ENCODE results near the gene PRKCQ.

GRCh38 chr10:6607778-6608177 lies 27.7 kb upstream of the PRKCQ start:
- TF ChIP-seq CTCF (conservative IDR thresholded peaks at IDR 0.05; ENCODE audit: low read depth, low read length) = no peak
- TF ChIP-seq CHD1 (IDR thresholded peaks at IDR 0.05; ENCODE audit: low read depth, low read length) = no peak
- no peak for TF ChIP-seq POLR2A (IDR thresholded peaks at IDR 0.05; ENCODE audit: low read depth, low read length)
- no peak for TF ChIP-seq MAZ (IDR thresholded peaks at IDR 0.05; ENCODE audit: borderline replicate concordance, low read depth, low read length)
- TF ChIP-seq MAFK (IDR thresholded peaks at IDR 0.05; ENCODE audit: low read depth, low read length) = no peak
- TF ChIP-seq USF2 (IDR thresholded peaks at IDR 0.05; ENCODE audit: low read depth, low read length) = no peak
- no peak for TF ChIP-seq RCOR1 (IDR thresholded peaks at IDR 0.05; ENCODE audit: insufficient replicate concordance, low read length)
- TF ChIP-seq BHLHE40 (IDR thresholded peaks at IDR 0.05; ENCODE audit: low read depth, low read length) = no peak
- TF ChIP-seq CEBPB (IDR thresholded peaks at IDR 0.05; ENCODE audit: low read depth, low read length) = no peak
- TF ChIP-seq RAD21 (IDR thresholded peaks at IDR 0.05; ENCODE audit: low read length) = no peak
- no peak for TF ChIP-seq ELK1 (IDR thresholded peaks at IDR 0.05; ENCODE audit: borderline replicate concordance, low read depth, low read length)
- no peak for TF ChIP-seq FOS (IDR thresholded peaks at IDR 0.05; ENCODE audit: low read depth, low read length)
